IMR-90 (cell line): Measurements from ENCODE around the gene GATAD2A. TPM values are rescaled to one million over a fixed set of nuclear protein-coding genes. Genes with fewer than 3 reads are reported as not detected.

Source experiments
- ATAC-seq: fragments of 200-7000 bp; cut with Tn5 transposase; 2 replicates; pipeline ENCODE4 v1.9.1; 2020; ENCODE audit warnings: low read depth, mild to moderate bottlenecking, moderate library complexity
- BruUV-seq: library from RNA; stranded (reverse); fragments of 400-500 nt; replicated peaks from 2 replicates; lab custom pipeline; 2021; lab: Mats Ljungman, UMichigan
- CTCF ChIA-PET: fragments of 300-600 bp; formaldehyde crosslinking; extraction: SDS; loops from one replicate; lab custom pipeline; 2021; ENCODE audit warnings: antibody characterized with exemption; lab: Yijun Ruan, JAX
- POLR2A ChIA-PET: fragments of 300-600 bp; sonication (Branson Sonifier 250); formaldehyde crosslinking; loops from one replicate; lab custom pipeline; 2022; ENCODE audit warnings: antibody characterized with exemption; ENCODE audit not compliant: unreplicated experiment; lab: Charles Lee
- DNase-seq: peaks from one replicate; pipeline ENCODE4 v3.0.0; 2013
- H2AFZ ChIP-seq: replicated peaks from 2 replicates; pipeline ENCODE3; 2013; ENCODE audit warnings: low read length, mild to moderate bottlenecking; ENCODE audit not compliant: poor library complexity
- H2AK5ac ChIP-seq: 2 replicates; pipeline ENCODE4 v1.6.1; 2013; ENCODE audit warnings: low read depth, low read length, inconsistent platforms
- H2AK9ac ChIP-seq: replicated peaks from 2 replicates; pipeline ENCODE3; 2013; ENCODE audit warnings: mild to moderate bottlenecking, low read depth, low read length, moderate library complexity; ENCODE audit not compliant: poor library complexity
- H2BK120ac ChIP-seq: 2 replicates; pipeline ENCODE4 v1.6.1; 2013; ENCODE audit warnings: low read depth, low read length, inconsistent platforms
- H2BK15ac ChIP-seq: 3 replicates; pipeline ENCODE4 v1.6.1; 2013; ENCODE audit warnings: low read depth, low read length, inconsistent platforms
- H2BK20ac ChIP-seq: 2 replicates; pipeline ENCODE4 v1.6.1; 2013; ENCODE audit warnings: low read depth, mild to moderate bottlenecking, inconsistent platforms, low read length, moderate library complexity
- H2BK5ac ChIP-seq: 2 replicates; pipeline ENCODE4 v1.6.1; 2013; ENCODE audit warnings: mild to moderate bottlenecking, low read depth, low read length, inconsistent platforms; ENCODE audit not compliant: poor library complexity, severe bottlenecking
- H3K14ac ChIP-seq: replicated peaks from 2 replicates; pipeline ENCODE4 v1.6.1; 2013; ENCODE audit warnings: low read depth, low read length, inconsistent platforms
- H3K18ac ChIP-seq: 2 replicates; pipeline ENCODE4 v1.6.1; 2013; ENCODE audit warnings: low read depth, low read length, control low read depth
- H3K23ac ChIP-seq: 2 replicates; pipeline ENCODE4 v1.6.1; 2013; ENCODE audit warnings: low read depth, low read length, inconsistent platforms
- H3K27ac ChIP-seq: 2 replicates; pipeline ENCODE4 v1.5.1; 2013; ENCODE audit warnings: mild to moderate bottlenecking, control low read depth, low read length; ENCODE audit not compliant: insufficient read depth
- H3K27me3 ChIP-seq: 2 replicates; pipeline ENCODE4 v1.6.1; 2013; ENCODE audit warnings: low read length; ENCODE audit not compliant: control insufficient read depth, insufficient read depth
- H3K36me3 ChIP-seq: 2 replicates; pipeline ENCODE4 v1.6.1; 2013; ENCODE audit warnings: low read length, mixed read lengths; ENCODE audit not compliant: control insufficient read depth, insufficient read depth
- H3K4ac ChIP-seq: 2 replicates; pipeline ENCODE4 v1.6.1; 2013; ENCODE audit warnings: low read depth, low read length, inconsistent platforms
- H3K4me1 ChIP-seq: 2 replicates; pipeline ENCODE4 v1.6.1; 2013; ENCODE audit warnings: low read length, mixed read lengths; ENCODE audit not compliant: control insufficient read depth, insufficient read depth
- H3K4me2 ChIP-seq: 2 replicates; pipeline ENCODE4 v1.6.1; 2013; ENCODE audit warnings: low read depth, mild to moderate bottlenecking, control low read depth, low read length, moderate library complexity
- H3K4me3 ChIP-seq: 2 replicates; pipeline ENCODE4 v1.5.1; 2013; ENCODE audit warnings: low read depth, mild to moderate bottlenecking, control low read depth, low read length, moderate library complexity; ENCODE audit not compliant: insufficient read depth
- H3K56ac ChIP-seq: 2 replicates; pipeline ENCODE4 v1.6.1; 2013; ENCODE audit warnings: low read length, inconsistent platforms; ENCODE audit not compliant: insufficient read depth; ENCODE audit errors: extremely low read depth
- H3K79me1 ChIP-seq, 2 experiments: 2 replicates each; pipeline ENCODE4 v1.6.1; 2013; ENCODE audit warnings: low read length in 2 of 2, inconsistent platforms in 1 of 2, low read depth in 1 of 2
- H3K9ac ChIP-seq: 2 replicates; pipeline ENCODE4 v1.6.1; 2013; ENCODE audit warnings: low read depth, low read length, control low read depth
- H3K9me1 ChIP-seq: 2 replicates; pipeline ENCODE4 v1.6.1; 2013; ENCODE audit warnings: low read length, inconsistent platforms; ENCODE audit not compliant: insufficient read depth
- H3K9me3 ChIP-seq: 2 replicates; pipeline ENCODE4 v1.6.1; 2013; ENCODE audit warnings: low read length; ENCODE audit not compliant: control insufficient read depth, insufficient read depth
- H4K20me1 ChIP-seq: 2 replicates; pipeline ENCODE4 v1.6.1; 2013; ENCODE audit warnings: low read length, inconsistent platforms; ENCODE audit not compliant: insufficient read depth
- H4K5ac ChIP-seq: 2 replicates; pipeline ENCODE4 v1.6.1; 2013; ENCODE audit warnings: mild to moderate bottlenecking, low read depth, low read length, control low read depth
- H4K8ac ChIP-seq, 2 experiments: 2 replicates each; pipeline ENCODE4 v1.6.1; 2013; ENCODE audit warnings: low read depth in 2 of 2, low read length in 2 of 2, control low read depth in 1 of 2, inconsistent platforms in 1 of 2
- H4K91ac ChIP-seq: 2 replicates; pipeline ENCODE4 v1.6.1; 2013; ENCODE audit warnings: low read depth, low read length, inconsistent platforms; ENCODE audit not compliant: insufficient read depth
- BHLHE40 ChIP-seq: fragments of 150-350 bp; IDR thresholded peaks from 2 replicates; pipeline ENCODE4 v1.6.1; 2016; ENCODE audit warnings: mild to moderate bottlenecking, low read depth, low read length
- CEBPB ChIP-seq: IDR thresholded peaks from 2 replicates; pipeline ENCODE4 v1.6.1; 2012; ENCODE audit warnings: low read depth, low read length, improper control_type of control experiment
- CHD1 ChIP-seq: IDR thresholded peaks from 2 replicates; pipeline ENCODE4 v1.6.1; 2012; ENCODE audit warnings: low read depth, low read length, improper control_type of control experiment
- CTCF ChIP-seq: conservative IDR thresholded peaks from 2 replicates; pipeline ENCODE4 v1.5.1; 2012; ENCODE audit warnings: mild to moderate bottlenecking, low read depth, low read length, improper control_type of control experiment
- ELK1 ChIP-seq: fragments of 150-350 bp; IDR thresholded peaks from 2 replicates; pipeline ENCODE4 v1.6.1; 2016; ENCODE audit warnings: low read depth, mild to moderate bottlenecking, low read length, moderate library complexity, borderline replicate concordance
- FOS ChIP-seq: fragments of 150-350 bp; IDR thresholded peaks from 2 replicates; pipeline ENCODE4 v1.6.1; 2016; ENCODE audit warnings: low read depth, low read length
- MAZ ChIP-seq: IDR thresholded peaks from 2 replicates; pipeline ENCODE4 v1.6.1; 2012; ENCODE audit warnings: low read depth, mild to moderate bottlenecking, low read length, improper control_type of control experiment, moderate library complexity, borderline replicate concordance
- MXI1 ChIP-seq: IDR thresholded peaks from 2 replicates; pipeline ENCODE4 v1.6.1; 2012; ENCODE audit warnings: low read depth, mild to moderate bottlenecking, low read length, moderate library complexity, borderline replicate concordance
- POLR2A ChIP-seq: IDR thresholded peaks from 2 replicates; pipeline ENCODE4 v1.6.1; 2012; ENCODE audit warnings: mild to moderate bottlenecking, low read depth, low read length
- RAD21 ChIP-seq: IDR thresholded peaks from 2 replicates; pipeline ENCODE4 v1.6.1; 2012; ENCODE audit warnings: low read length, improper control_type of control experiment
- RCOR1 ChIP-seq: IDR thresholded peaks from 2 replicates; pipeline ENCODE4 v1.6.1; 2012; ENCODE audit warnings: mild to moderate bottlenecking, low read length, improper control_type of control experiment; ENCODE audit not compliant: insufficient replicate concordance
- RFX5 ChIP-seq: IDR thresholded peaks from 2 replicates; pipeline ENCODE4 v1.8.0; 2012; ENCODE audit warnings: low read depth, mild to moderate bottlenecking, low read length, moderate library complexity
- SMC3 ChIP-seq: fragments of 150-350 bp; IDR thresholded peaks from 2 replicates; pipeline ENCODE4 v1.6.1; 2016; ENCODE audit warnings: low read depth, mild to moderate bottlenecking, antibody characterized with exemption, low read length, moderate library complexity
- WGBS, 2 experiments: methylation state at CpG; one replicate each; pipeline versions ENCODE4 v1.1.5 to v1.1.7; 2013; ENCODE audit warnings: missing lambda C conversion rate in 2 of 2; ENCODE audit not compliant: insufficient read length in 1 of 2; ENCODE audit errors: extremely low coverage in 2 of 2; 5-methylcytosine and 5-hydroxymethylcytosine counted together
- dilution Hi-C: fragments of 300-500 bp; cut with HindIII; formaldehyde crosslinking; loops from one replicate; pipeline ENCODE4 v1.14.3; 2018; ENCODE audit warnings: low sequenced_read_pairs; ENCODE audit not compliant: unreplicated experiment
- in situ Hi-C: fragments of 300-500 bp; cut with MboI; formaldehyde crosslinking; loops from 3 replicates; pipeline ENCODE4 v1.14.3; 2019; ENCODE audit warnings: low sequenced_read_pairs, inconsistent platforms, mixed read lengths
- intact Hi-C: fragments of 100-400 bp; cut with micrococcal nuclease; formaldehyde crosslinking; loops from 2 replicates; pipeline ENCODE4 v1.10.0; 2022
- polyA plus RNA-seq, 3 experiments: library from polyadenylated mRNA; depleted of rRNA; stranded (reverse); fragments of >200 nt; gene quantifications; 2 replicates each; pipeline ENCODE4 v1.2.3, GENCODE V29; 2012; ENCODE audit warnings: low replicate concordance in 1 of 3
- total RNA-seq: library from RNA; depleted of rRNA; stranded (reverse); fragments of >200 nt; gene quantifications from 2 replicates; pipeline ENCODE4 v1.2.3, GENCODE V29; 2012
- TF ChIP-seq, protein P1 (sequence below): fragments of 150-350 bp; IDR thresholded peaks from 2 replicates; pipeline ENCODE4 v1.6.1; 2017; ENCODE audit warnings: mild to moderate bottlenecking, antibody characterized with exemption, low read length, low read depth

GATAD2A gene
- total and polyA plus RNA-seq, 2 of the 4 experiments (the other 2 are of a cell fraction), result 23.5 to 33.2 TPM

DNA sequence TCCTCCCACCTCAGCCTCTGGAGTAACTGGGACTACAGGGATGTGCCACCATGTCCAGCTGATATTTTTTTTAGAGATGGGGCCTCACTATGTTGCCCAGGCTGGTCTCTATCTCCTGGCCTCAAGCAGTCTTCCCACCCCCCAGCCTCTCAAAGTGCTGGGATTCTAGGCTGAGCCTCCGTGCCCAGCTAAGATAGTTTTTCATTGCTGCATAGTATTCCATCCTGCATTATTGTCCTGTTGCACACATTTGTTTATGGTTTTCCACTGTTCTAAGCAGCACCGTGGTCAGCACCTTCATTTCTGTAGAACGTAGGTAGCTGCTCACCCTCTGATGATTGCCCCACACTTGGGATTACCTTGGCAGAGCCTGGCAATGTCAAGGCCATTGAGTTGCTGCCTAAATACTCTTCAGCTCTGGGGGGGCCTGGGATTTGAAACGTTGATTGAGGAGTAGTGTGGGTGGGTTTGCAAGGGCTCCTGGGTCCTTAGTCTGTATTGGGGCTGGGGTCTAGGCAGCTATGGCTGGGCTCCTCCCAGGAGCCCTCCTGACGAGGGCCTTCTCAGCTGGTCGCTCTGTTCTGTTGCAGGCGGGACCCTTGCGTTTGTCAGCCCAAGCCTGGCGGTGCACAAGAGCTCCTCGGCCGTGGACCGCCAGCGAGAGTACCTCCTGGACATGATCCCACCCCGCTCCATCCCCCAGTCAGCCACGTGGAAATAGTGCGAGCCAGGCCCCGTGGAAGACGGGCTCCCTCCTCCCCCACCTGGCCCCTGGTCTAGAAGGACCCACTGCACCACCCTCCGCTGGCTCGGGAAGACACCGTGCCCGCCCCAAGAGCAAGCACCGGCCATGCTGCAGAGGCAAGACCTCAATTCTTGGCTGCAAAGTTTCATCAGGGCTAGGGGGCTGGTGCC is 99.5 kb downstream of the GATAD2A start:
- ATAC-seq, result no peak
- Histone ChIP-seq H3K4me2 (no peak overlapping the region), H3K9me1 (no peaks in the 10 kb centered on the region; the same call in 1 of the 2 replicates), H3K4ac (no peak overlapping the region), H2BK120ac (no peak overlapping the region), H3K9ac (no peak overlapping the region), H4K8ac (no peak overlapping the region), H2BK15ac (no peak overlapping the region), H3K36me3 (peaks cover 58% of the 10 kb centered on the region), H3K23ac (no peak overlapping the region), H2AFZ (no peak overlapping the region), H3K14ac (no peak overlapping the region), H3K79me1 (peaks cover 0 to 3% of the 10 kb centered on the region in 2 experiments; a peak in 2 of 4 replicates), H3K9me3 (no peaks in the 10 kb centered on the region), H2BK20ac (no peak overlapping the region), H2AK5ac (no peak overlapping the region), H3K4me1 (no peaks in the 10 kb centered on the region), H3K18ac (no peak overlapping the region), H4K5ac (no peak overlapping the region), H3K56ac (no peak overlapping the region), H4K91ac (no peak overlapping the region), H3K4me3 (no peak overlapping the region), H4K20me1 (no peaks in the 10 kb centered on the region; the same call in 1 of the 2 replicates), H2AK9ac (no peak overlapping the region), H3K27me3 (no peaks in the 10 kb centered on the region), H2BK5ac (no peak overlapping the region), H3K27ac (no peak overlapping the region)
- no TSS peak for BruUV-seq
- ChIA-PET CTCF (no interaction called here), POLR2A (no interaction called here)
- dilution Hi-C loops, result no loop called here
- 93% methylated on average over 16 of the region's 23 CpGs; no CpG with 5 or more reads in 1 of the 2 experiments for WGBS, 2 experiments
- intact Hi-C loops, result no loop called here
- in situ Hi-C loops, result no loop called here
- DNase-seq, result no peak
- TF ChIP-seq FOS, result no peak
- no peak for TF ChIP-seq SMC3
- no peak for TF ChIP-seq MAZ
- no peak for TF ChIP-seq MXI1
- TF ChIP-seq CHD1, result no peak
- no peak for TF ChIP-seq RAD21
- TF ChIP-seq ELK1, result no peak
- TF ChIP-seq, protein P1, sequence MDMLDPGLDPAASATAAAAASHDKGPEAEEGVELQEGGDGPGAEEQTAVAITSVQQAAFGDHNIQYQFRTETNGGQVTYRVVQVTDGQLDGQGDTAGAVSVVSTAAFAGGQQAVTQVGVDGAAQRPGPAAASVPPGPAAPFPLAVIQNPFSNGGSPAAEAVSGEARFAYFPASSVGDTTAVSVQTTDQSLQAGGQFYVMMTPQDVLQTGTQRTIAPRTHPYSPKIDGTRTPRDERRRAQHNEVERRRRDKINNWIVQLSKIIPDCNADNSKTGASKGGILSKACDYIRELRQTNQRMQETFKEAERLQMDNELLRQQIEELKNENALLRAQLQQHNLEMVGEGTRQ, result no peak
- no peak for TF ChIP-seq CTCF
- no peak for TF ChIP-seq RFX5
- TF ChIP-seq BHLHE40, result no peak
- no peak for TF ChIP-seq POLR2A
- no peak for TF ChIP-seq RCOR1
- TF ChIP-seq CEBPB, result no peak
